Mesenchymal stem cell (in vitro differentiated cells and primary cell): ENCODE measurements around the gene GADD45B. TPM values are rescaled to one million over a fixed set of nuclear protein-coding genes. Genes with fewer than 3 reads are reported as not detected.
A peak's percentile ranks its signal among the peaks of the same experiment; 100 is the strongest.

Experiments
- DNase-seq: peaks from one replicate; pipeline ENCODE4 v3.0.0-alpha.2; 2013
- H2AFZ ChIP-seq: one replicate; pipeline ENCODE4 v1.6.1; 2013; ENCODE audit warnings: low read depth, mild to moderate bottlenecking, control low read depth, inconsistent platforms, low read length, moderate library complexity
- H2AK5ac ChIP-seq: 2 replicates; pipeline ENCODE4 v1.6.1; 2013; ENCODE audit warnings: low read length, moderate library complexity, mild to moderate bottlenecking, inconsistent platforms; ENCODE audit not compliant: severe bottlenecking
- H2BK120ac ChIP-seq: one replicate; pipeline ENCODE4 v1.6.1; 2013; ENCODE audit warnings: low read depth, mild to moderate bottlenecking, inconsistent platforms, low read length, moderate library complexity
- H2BK12ac ChIP-seq, 2 experiments: one replicate each; pipeline ENCODE4 v1.6.1; 2013; ENCODE audit warnings: inconsistent platforms in 2 of 2, low read length in 2 of 2, mild to moderate bottlenecking in 2 of 2, moderate library complexity in 2 of 2, control low read depth in 1 of 2
- H2BK15ac ChIP-seq: one replicate; pipeline ENCODE4 v1.6.1; 2013; ENCODE audit warnings: mild to moderate bottlenecking, low read depth, inconsistent platforms; ENCODE audit not compliant: poor library complexity, severe bottlenecking
- H2BK5ac ChIP-seq: 2 replicates; pipeline ENCODE4 v1.6.1; 2013; ENCODE audit warnings: low read depth, mild to moderate bottlenecking, low read length, control low read depth, inconsistent platforms; ENCODE audit not compliant: poor library complexity, severe bottlenecking
- H3K14ac ChIP-seq, 2 experiments: one replicate each; pipeline ENCODE4 v1.6.1; 2013; ENCODE audit warnings: inconsistent platforms in 2 of 2, low read length in 2 of 2, control low read depth in 1 of 2, mild to moderate bottlenecking in 1 of 2, moderate library complexity in 1 of 2
- H3K18ac ChIP-seq, 2 experiments: one replicate each; pipeline ENCODE4 v1.6.1; 2013; ENCODE audit warnings: inconsistent platforms in 2 of 2, low read length in 2 of 2, control low read depth in 1 of 2, low read depth in 1 of 2, mild to moderate bottlenecking in 1 of 2
- H3K23ac ChIP-seq, 2 experiments: one replicate each; pipeline ENCODE4 v1.6.1; 2013; ENCODE audit warnings: inconsistent platforms in 2 of 2, low read length in 2 of 2, mild to moderate bottlenecking in 2 of 2, moderate library complexity in 2 of 2, control low read depth in 1 of 2
- H3K27ac ChIP-seq: 2 replicates; pipeline ENCODE4 v1.5.1; 2013; ENCODE audit warnings: mild to moderate bottlenecking, moderate library complexity, low read length, control low read depth, inconsistent platforms; ENCODE audit not compliant: poor library complexity, severe bottlenecking
- H3K27me3 ChIP-seq, 2 experiments: 2 replicates each; pipeline versions ENCODE4 v1.6.1 to v1.7.0; 2013; ENCODE audit warnings: low read length in 2 of 2, mild to moderate bottlenecking in 2 of 2, moderate library complexity in 2 of 2, control low read depth in 1 of 2, inconsistent platforms in 1 of 2; ENCODE audit not compliant: control insufficient read depth in 1 of 2, insufficient read depth in 1 of 2
- H3K36me3 ChIP-seq, 2 experiments: 2 replicates each; pipeline versions ENCODE4 v1.6.1 to v1.7.0; 2013; ENCODE audit warnings: low read length in 2 of 2, control low read depth in 1 of 2, inconsistent platforms in 1 of 2, low read depth in 1 of 2, mild to moderate bottlenecking in 1 of 2; ENCODE audit not compliant: insufficient read depth in 2 of 2, control insufficient read depth in 1 of 2
- H3K4ac ChIP-seq, 2 experiments: one replicate each; pipeline ENCODE4 v1.6.1; 2013; ENCODE audit warnings: inconsistent platforms in 2 of 2, low read length in 2 of 2, mild to moderate bottlenecking in 2 of 2, moderate library complexity in 2 of 2, control low read depth in 1 of 2, low read depth in 1 of 2
- H3K4me1 ChIP-seq: 2 replicates; pipeline ENCODE4 v1.6.1; 2013; ENCODE audit warnings: low read depth, low read length, control low read depth; ENCODE audit not compliant: control insufficient read depth, insufficient read depth
- H3K4me2 ChIP-seq: 2 replicates; pipeline ENCODE4 v1.6.1; 2013; ENCODE audit warnings: low read length, mild to moderate bottlenecking, inconsistent platforms; ENCODE audit not compliant: poor library complexity, severe bottlenecking
- H3K4me3 ChIP-seq, 2 experiments: 2 replicates each; pipeline versions ENCODE4 v1.5.1 to v1.7.0; 2013; ENCODE audit warnings: low read length in 2 of 2, mild to moderate bottlenecking in 2 of 2, control low read depth in 1 of 2, low read depth in 1 of 2; ENCODE audit not compliant: insufficient read depth in 1 of 2
- H3K79me1 ChIP-seq: replicated peaks from 2 replicates; pipeline ENCODE4 v1.6.1; 2013; ENCODE audit warnings: mild to moderate bottlenecking, control low read depth, low read length, inconsistent platforms; ENCODE audit not compliant: poor library complexity, severe bottlenecking
- H3K9ac ChIP-seq: 2 replicates; pipeline ENCODE4 v1.7.0; 2013; ENCODE audit warnings: mild to moderate bottlenecking, low read length, moderate library complexity
- H3K9me3 ChIP-seq: 2 replicates; pipeline ENCODE4 v1.7.0; 2013; ENCODE audit warnings: mild to moderate bottlenecking, low read length; ENCODE audit not compliant: control insufficient read depth
- H4K8ac ChIP-seq: one replicate; pipeline ENCODE4 v1.6.1; 2013; ENCODE audit warnings: inconsistent platforms, mild to moderate bottlenecking, low read length, moderate library complexity
- H4K91ac ChIP-seq: one replicate; pipeline ENCODE4 v1.6.1; 2013; ENCODE audit warnings: mild to moderate bottlenecking, low read length, inconsistent platforms
- WGBS: methylation state at CpG from one replicate; pipeline ENCODE4 v1.1.7; 2013; ENCODE audit warnings: mixed read lengths; 5-methylcytosine and 5-hydroxymethylcytosine counted together
- polyA plus RNA-seq, 2 experiments: library from polyadenylated mRNA; stranded (reverse); fragments of 200-250 nt; gene quantifications; one replicate each; pipeline ENCODE4 v1.2.3, GENCODE V29; 2013

GADD45B gene
- 57.8 TPM for polyA plus RNA-seq (2013, experiment 1 of 2)
- 51.9 TPM for polyA plus RNA-seq (2013, experiment 2 of 2)

GRCh38 chr19:2475702-2476450, at the start of gene GADD45B:
TSS of gene GADD45B (plus strand) at chr19:2476127. CDS start at chr19:2476359, 232 bp downstream.
- DNase-seq: peak; percentile 98
- H2AFZ ChIP-seq: no peak within 1 kb of the TSS
- peak within 1 kb of the TSS; percentile 92 for H3K9ac ChIP-seq
- H2AK5ac ChIP-seq: peak within 1 kb of the TSS; percentile 42
- peaks cover 2% of the 10 kb centered on the region for H3K79me1 ChIP-seq
- no peaks in the 10 kb centered on the region for H3K27me3 ChIP-seq
- peak within 1 kb of the TSS; percentile 9 to 79 for H3K23ac ChIP-seq
- H2BK15ac ChIP-seq: peak within 1 kb of the TSS; percentile 74
- H2BK12ac ChIP-seq: peak within 1 kb of the TSS; percentile 61 to 96
- H3K36me3 ChIP-seq: peaks cover 4 to 18% of the 10 kb centered on the region in 2 experiments
- peaks cover 21% of the 10 kb centered on the region for H3K4me1 ChIP-seq
- peak within 1 kb of the TSS; percentile 69 for H4K91ac ChIP-seq
- peak within 1 kb of the TSS; percentile 59 to 89 for H3K4ac ChIP-seq
- peak within 1 kb of the TSS; percentile 90 for H2BK5ac ChIP-seq
- H3K4me3 ChIP-seq: peak within 1 kb of the TSS; percentile 80 to 99
- peak within 1 kb of the TSS; percentile 88 to 97 for H3K18ac ChIP-seq
- H3K14ac ChIP-seq: peak within 1 kb of the TSS; percentile 18 to 96
- H3K9me3 ChIP-seq: no peaks in the 10 kb centered on the region
- H3K27ac ChIP-seq: peak within 1 kb of the TSS; percentile 95
- WGBS: under 1% methylated on average over 69 of the region's 70 CpGs
- H4K8ac ChIP-seq: peak within 1 kb of the TSS; percentile 59
- peak within 1 kb of the TSS; percentile 78 for H2BK120ac ChIP-seq
- peak within 1 kb of the TSS; percentile 86 for H3K4me2 ChIP-seq

GRCh38 chr19:2426611-2427428, 49.1 kb upstream of the GADD45B start:
- WGBS: 7% methylated on average over 56 of the region's 66 CpGs
- Histone ChIP-seq H4K91ac (peak overlapping the region; percentile 93), H3K36me3 (peaks cover 25 to 77% of the 10 kb centered on the region in 2 experiments), H2BK12ac (peak overlapping the region; percentile 25 to 49), H3K23ac (peak overlapping the region in 1 of 2 experiments; percentile 79), H3K4me1 (peaks cover 32% of the 10 kb centered on the region), H3K9ac (peak overlapping the region; percentile 95), H3K27me3 (no peaks in the 10 kb centered on the region), H3K27ac (peak overlapping the region; percentile 55), H3K14ac (peak overlapping the region in 1 of 2 experiments; percentile 86), H3K18ac (peak overlapping the region; percentile 92 to 99), H3K79me1 (peaks cover 26% of the 10 kb centered on the region), H2AK5ac (no peak overlapping the region), H3K4me2 (peak overlapping the region; percentile 70), H2BK5ac (no peak overlapping the region), H2AFZ (no peak overlapping the region), H3K4ac (peak overlapping the region; percentile 89 to 90), H2BK15ac (peak overlapping the region; percentile 33), H3K9me3 (no peaks in the 10 kb centered on the region), H3K4me3 (peak overlapping the region; percentile 92 to 93), H2BK120ac (peak overlapping the region; percentile 38), H4K8ac (peak overlapping the region; percentile 98)
- peak; percentile 49 for DNase-seq

DNA sequence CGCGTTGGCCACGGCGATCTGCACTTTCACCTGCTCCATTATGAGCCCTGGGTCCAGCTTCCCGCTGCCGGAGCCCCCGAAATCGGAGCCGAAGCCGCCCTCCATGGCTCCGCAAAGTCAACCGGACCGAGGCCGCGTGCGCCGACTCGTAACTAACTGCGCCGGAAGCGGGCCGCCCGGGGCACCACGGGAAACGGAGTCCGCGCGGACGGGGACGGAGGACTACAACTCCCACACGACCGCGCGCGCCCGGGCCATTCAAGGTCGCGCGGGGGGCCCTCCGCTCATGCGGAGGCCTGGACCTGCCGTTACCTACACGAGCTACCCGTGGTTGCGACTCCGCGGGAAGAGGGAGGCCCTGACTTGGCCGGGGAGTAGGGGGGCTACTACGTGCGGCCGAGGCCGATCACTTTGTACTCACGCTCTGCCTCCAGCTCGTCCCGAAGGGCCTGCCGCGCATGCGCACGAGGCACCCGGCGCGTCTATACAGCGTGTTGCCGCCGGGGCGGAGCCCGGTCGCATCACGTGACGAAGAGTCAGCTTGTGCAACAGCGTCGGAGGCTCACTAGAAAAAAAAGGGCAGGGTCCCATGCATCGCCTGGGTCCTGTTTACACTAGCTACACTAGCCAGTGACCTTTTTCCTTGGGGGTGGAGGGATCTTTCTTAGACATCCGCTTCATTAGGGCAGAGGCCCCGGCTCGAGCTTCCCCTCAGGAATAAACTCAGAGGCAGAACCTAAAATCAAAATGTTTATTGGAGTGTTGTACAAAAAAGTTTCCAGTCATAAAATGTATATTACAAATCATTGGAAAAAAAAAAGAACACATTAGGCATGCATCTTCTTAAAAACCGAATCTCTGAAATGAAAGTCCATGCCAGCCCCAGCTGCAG, 48.3 kb upstream of the GADD45B start, which contains the start of gene TIMM13:
TIMM13 (minus strand) TSS at position 158 of the 892 bp plus-strand sequence; CDS start at position 105, 53 bp downstream.
- Histone ChIP-seq H3K27me3 (no peaks in the 10 kb centered on the region), H3K4me2 (peak within 1 kb of the TSS; percentile 77), H2BK12ac (peak within 1 kb of the TSS; percentile 59 to 87), H2BK120ac (peak within 1 kb of the TSS; percentile 99), H2AK5ac (peak within 1 kb of the TSS; percentile 58), H2BK15ac (peak within 1 kb of the TSS; percentile 95), H3K4me1 (peaks cover 32% of the 10 kb centered on the region), H4K8ac (peak within 1 kb of the TSS; percentile 98), H3K27ac (peak within 1 kb of the TSS; percentile 95), H3K4ac (peak within 1 kb of the TSS; percentile 90 to 91), H3K36me3 (peaks cover 24 to 81% of the 10 kb centered on the region in 2 experiments), H3K23ac (peak within 1 kb of the TSS in 1 of 2 experiments; percentile 79), H3K14ac (peak within 1 kb of the TSS in 1 of 2 experiments; percentile 94), H2BK5ac (peak within 1 kb of the TSS; percentile 95), H3K18ac (peak within 1 kb of the TSS; percentile 98 to 99), H2AFZ (no peak within 1 kb of the TSS), H4K91ac (peak within 1 kb of the TSS; percentile 98), H3K9ac (peak within 1 kb of the TSS; percentile 95), H3K79me1 (peaks cover 24% of the 10 kb centered on the region), H3K4me3 (peak within 1 kb of the TSS; percentile 92 to 93), H3K9me3 (no peaks in the 10 kb centered on the region)
- DNase-seq: peak; percentile 97
- under 1% methylated on average over 74 of the region's 77 CpGs for WGBS
